ENCODE results near the gene LPAR4. TPM values are rescaled to one million over a fixed set of nuclear protein-coding genes. Genes with fewer than 3 reads are reported as not detected.

LPAR4 gene
- total RNA-seq (2021; ENCODE audit: unreplicated experiment): not detected
- not detected in 2 replicates for polyA plus RNA-seq (2012)
- Bru-seq, nascent RNA: not detected
- not detected for BruChase-seq, experiment 1, labeled RNA remaining after a 6-hour chase
- BruChase-seq, experiment 2, labeled RNA remaining after a 2-hour chase: not detected
- long read RNA-seq: 0 reads

GRCh38 chrX:78747489-78747888, at the start of gene LPAR4:
TSS of gene LPAR4 (plus strand) at chrX:78747720. CDS start at chrX:78754870, 7,150 bp downstream.
- H3K79me2 ChIP-seq (ENCODE audit: insufficient read depth, low read length): no peaks in the 10 kb centered on the region
- BruUV-seq (replicated peaks): no TSS peak
- intact Hi-C loops (cut with micrococcal nuclease): no loop called here

More at GRCh38 chrX:78747489-78747888, at the start of gene LPAR4:
- H4K20me1 ChIP-seq (ENCODE audit: insufficient read depth): no peaks in the 10 kb centered on the region
- DNase-seq (ENCODE audit: low read depth, low spot score) (no peak), ATAC-seq (no peak)
- H3K9me2 ChIP-seq (ENCODE audit: insufficient read depth): no peaks in the 10 kb centered on the region
- RAD21 ChIA-PET (ENCODE audit: low non-redundant PET in 1 of 2, low total read pairs in 2 of 2, uncharacterized antibody in 2 of 2, unreplicated experiment in 2 of 2): no interaction called here
- POLR2A ChIA-PET: no interaction called here
- no peak within 1 kb of the TSS for H3K4me3 ChIP-seq (replicated peaks in 1 of 2; ENCODE audit: low read depth in 1 of 2, low read length in 2 of 2)
- TF ChIP-seq SRF (IDR thresholded peaks at IDR 0.05; ENCODE audit: low read depth): no peak
- no peak for TF ChIP-seq EZH2 (IDR thresholded peaks at IDR 0.05)
- TF ChIP-seq JUND (IDR thresholded peaks at IDR 0.05): no peak
- no peak for TF ChIP-seq SP1 (IDR thresholded peaks at IDR 0.05; ENCODE audit: low read depth)
- TF ChIP-seq FOSL1 (IDR thresholded peaks at IDR 0.05; ENCODE audit: low read depth): no peak
- TF ChIP-seq, protein P1, sequence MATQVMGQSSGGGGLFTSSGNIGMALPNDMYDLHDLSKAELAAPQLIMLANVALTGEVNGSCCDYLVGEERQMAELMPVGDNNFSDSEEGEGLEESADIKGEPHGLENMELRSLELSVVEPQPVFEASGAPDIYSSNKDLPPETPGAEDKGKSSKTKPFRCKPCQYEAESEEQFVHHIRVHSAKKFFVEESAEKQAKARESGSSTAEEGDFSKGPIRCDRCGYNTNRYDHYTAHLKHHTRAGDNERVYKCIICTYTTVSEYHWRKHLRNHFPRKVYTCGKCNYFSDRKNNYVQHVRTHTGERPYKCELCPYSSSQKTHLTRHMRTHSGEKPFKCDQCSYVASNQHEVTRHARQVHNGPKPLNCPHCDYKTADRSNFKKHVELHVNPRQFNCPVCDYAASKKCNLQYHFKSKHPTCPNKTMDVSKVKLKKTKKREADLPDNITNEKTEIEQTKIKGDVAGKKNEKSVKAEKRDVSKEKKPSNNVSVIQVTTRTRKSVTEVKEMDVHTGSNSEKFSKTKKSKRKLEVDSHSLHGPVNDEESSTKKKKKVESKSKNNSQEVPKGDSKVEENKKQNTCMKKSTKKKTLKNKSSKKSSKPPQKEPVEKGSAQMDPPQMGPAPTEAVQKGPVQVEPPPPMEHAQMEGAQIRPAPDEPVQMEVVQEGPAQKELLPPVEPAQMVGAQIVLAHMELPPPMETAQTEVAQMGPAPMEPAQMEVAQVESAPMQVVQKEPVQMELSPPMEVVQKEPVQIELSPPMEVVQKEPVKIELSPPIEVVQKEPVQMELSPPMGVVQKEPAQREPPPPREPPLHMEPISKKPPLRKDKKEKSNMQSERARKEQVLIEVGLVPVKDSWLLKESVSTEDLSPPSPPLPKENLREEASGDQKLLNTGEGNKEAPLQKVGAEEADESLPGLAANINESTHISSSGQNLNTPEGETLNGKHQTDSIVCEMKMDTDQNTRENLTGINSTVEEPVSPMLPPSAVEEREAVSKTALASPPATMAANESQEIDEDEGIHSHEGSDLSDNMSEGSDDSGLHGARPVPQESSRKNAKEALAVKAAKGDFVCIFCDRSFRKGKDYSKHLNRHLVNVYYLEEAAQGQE (IDR thresholded peaks at IDR 0.05; ENCODE audit: low read depth): no peak
- no peak for TF ChIP-seq EZH2phosphoT487 (IDR thresholded peaks at IDR 0.05; ENCODE audit: borderline replicate concordance)
- no peak for TF ChIP-seq ZNF274 (IDR thresholded peaks at IDR 0.05; ENCODE audit: low read depth, low read length)
- TF ChIP-seq CBX3 (IDR thresholded peaks at IDR 0.05; ENCODE audit: low read depth): no peak
- TF ChIP-seq ELF1 (IDR thresholded peaks at IDR 0.05; ENCODE audit: borderline replicate concordance, low read depth): no peak
- no peak within 1 kb of the TSS for H2AFZ ChIP-seq (ENCODE audit: low read depth, low read length, poor library complexity, severe bottlenecking)
- no peaks in the 10 kb centered on the region; a peak in 1 of 4 replicates for H3K9me3 ChIP-seq (ENCODE audit: control insufficient read depth in 1 of 2, insufficient read depth in 1 of 2, low read depth in 1 of 2, low read length in 2 of 2)
- no peaks in the 10 kb centered on the region for H3K27me3 ChIP-seq (ENCODE audit: insufficient read depth, low read length)
- no peak within 1 kb of the TSS for H3K4me2 ChIP-seq (ENCODE audit: low read length)
- CTCF ChIA-PET: no interaction called here
- H3K27ac ChIP-seq (ENCODE audit: low read depth, low read length): no peak within 1 kb of the TSS
- no peaks in the 10 kb centered on the region for H3K36me3 ChIP-seq (ENCODE audit: control insufficient read depth in 1 of 2, insufficient read depth in 2 of 2, low read length in 2 of 2)
- no peak within 1 kb of the TSS for H3K9ac ChIP-seq (ENCODE audit: low read length)
- no peaks in the 10 kb centered on the region for H3K4me1 ChIP-seq (ENCODE audit: control insufficient read depth in 1 of 2, insufficient read depth in 2 of 2, low read length in 2 of 2)
